Embryonic facial prominence (tissue), 1 donor: Measurements from ENCODE around the gene VSX2.

Source experiments
- DNase-seq: peaks from one replicate; pipeline ENCODE4 v3.0.0-alpha.2; 2016; ENCODE audit errors: extremely low spot score

VSX2 gene

GRCh38 chr14:74221741-74222140 is 17.5 kb upstream of the VSX2 start:
- no peak for DNase-seq

DNA sequence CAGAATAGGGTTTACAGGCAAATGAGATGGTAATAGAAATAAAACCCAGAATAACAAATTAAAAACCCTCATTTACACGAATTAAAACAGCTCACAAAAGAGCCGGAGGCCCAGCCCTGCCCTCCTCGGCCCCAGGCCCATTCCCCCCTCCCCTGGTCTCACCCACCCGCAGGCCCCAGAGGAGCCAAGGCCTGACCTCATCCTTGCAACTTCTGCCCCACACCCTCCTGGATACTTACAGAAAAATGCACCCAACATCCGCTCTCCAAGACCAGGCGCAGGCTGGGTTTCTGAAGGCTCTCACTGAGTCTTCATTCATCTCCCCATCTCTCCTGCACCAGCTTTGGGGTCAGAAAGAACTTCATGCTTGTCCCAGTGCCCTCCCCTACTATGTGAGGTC is 16.2 kb upstream of the VSX2 start:
- no peak for DNase-seq

GRCh38 chr14:74231784-74232183 is 7.5 kb upstream of the VSX2 start:
- no peak for DNase-seq

DNA sequence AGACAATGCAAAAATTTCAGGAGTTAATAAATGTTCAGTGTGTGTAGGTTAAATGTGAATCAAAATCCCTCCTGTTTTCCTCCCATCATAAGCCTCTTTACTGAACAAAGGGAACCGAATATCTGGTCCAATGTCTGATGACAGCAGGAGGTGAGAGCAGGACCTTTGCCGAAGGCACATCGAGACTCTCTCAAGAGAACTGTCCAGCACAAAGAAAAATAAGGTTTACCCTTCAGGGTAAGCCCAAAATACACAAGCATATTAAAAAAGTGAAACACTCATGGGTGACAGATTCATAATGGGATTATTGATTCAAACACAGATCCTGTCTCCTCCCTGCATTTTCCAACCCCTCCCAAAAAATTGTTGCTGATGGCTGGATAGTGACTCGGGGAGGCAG is 4.2 kb upstream of the VSX2 start:
- DNase-seq: no peak

- no peak for DNase-seq
These were observed 1.8 kb upstream of the VSX2 start for GRCh38 chr14:74237441-74237840.

DNA sequence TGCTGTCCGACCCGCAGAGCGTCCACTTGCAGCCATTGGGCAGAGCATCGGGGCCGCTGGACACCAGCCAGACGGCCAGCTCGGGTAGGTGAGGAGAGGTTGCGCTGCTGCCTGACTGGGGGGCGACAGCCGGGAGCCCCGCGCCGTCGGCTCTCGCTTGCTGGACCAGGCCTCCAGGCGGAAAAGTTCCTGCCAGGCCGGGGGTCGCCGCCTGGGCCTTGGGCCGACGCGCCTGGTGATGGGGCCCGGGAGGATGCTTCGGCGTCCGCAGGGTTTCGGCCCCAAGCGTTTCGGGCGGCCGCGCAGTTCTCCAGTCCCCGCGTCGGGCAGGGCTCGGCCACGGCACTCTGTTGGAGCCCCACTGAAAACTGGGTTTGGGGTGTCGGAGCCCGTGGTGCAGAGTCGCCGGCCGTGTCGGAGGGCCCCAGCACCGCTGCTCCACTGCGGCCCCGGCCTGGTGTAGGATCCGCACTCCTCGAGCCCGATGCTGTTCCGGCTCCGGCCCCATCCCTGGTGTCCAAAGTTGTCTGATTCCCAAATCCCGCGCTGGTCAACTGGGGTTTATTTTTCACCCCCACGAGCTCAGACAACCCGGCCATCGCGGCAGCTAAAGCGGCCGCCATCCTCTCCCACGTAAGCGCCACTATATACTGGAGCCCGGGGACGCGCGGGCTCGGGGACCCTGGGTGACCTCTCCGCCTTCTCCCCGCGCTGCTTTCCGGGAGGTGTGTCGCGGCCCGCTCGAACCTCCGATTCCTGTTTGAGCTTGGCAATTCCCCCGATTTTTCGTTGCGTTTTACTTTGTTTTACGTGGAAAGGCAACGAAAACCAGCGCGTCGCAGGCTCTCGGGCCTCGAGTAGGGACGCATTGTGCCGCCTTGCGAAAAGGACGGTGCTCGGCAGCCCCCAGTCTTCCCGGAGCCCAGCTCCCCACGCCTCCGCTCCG is 872 bp downstream of the VSX2 start:
- DNase-seq: no peak

- no peak for DNase-seq
These were observed 1.8 kb downstream of the VSX2 start for GRCh38 chr14:74240794-74241651.

DNA sequence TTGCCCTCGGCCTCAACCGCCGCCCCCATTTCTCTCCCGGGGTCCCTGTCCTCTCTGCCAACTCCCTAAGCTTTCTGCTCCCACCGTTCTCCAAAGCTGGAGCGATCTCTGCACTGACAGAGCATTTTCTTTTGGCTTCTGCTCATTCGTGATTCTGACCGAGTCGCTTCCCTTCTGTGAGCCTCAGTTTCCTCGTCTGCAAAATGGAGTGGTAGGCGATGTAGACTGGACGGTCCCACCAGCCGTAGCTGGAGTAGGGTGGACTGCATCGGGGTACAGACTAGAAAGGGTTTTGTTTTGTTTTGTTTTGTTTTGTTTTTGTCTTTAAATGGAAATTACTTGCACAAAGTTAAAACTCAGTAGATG is 2.4 kb downstream of the VSX2 start:
- DNase-seq: no peak

- no peak for DNase-seq
These were observed 3.0 kb downstream of the VSX2 start for GRCh38 chr14:74242021-74242779.

GRCh38 chr14:74242780-74243042 is 3.5 kb downstream of the VSX2 start:
- DNase-seq: no peak

- no peak for DNase-seq
These were observed 3.8 kb downstream of the VSX2 start for GRCh38 chr14:74243051-74243450.

DNA sequence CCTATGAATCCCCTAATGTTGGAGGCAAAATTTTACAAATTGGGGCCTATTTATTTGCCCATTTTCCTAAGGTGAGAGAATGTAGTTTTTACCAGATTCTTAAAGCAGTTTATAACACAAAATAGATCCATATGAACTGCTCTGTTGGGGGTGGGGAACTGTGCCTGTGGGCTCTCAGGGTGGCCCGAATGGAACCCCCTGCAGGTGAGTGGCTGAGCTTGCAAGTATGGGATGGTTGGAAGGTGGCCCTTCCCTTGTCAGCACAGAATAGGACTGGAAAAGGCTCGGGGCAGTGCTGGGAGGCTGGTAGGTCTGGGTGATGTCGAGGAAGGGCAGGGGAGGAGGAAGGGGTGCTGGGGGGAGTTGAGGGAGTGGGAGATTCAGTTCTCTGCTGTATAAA is 4.9 kb downstream of the VSX2 start:
- no peak for DNase-seq

DNA sequence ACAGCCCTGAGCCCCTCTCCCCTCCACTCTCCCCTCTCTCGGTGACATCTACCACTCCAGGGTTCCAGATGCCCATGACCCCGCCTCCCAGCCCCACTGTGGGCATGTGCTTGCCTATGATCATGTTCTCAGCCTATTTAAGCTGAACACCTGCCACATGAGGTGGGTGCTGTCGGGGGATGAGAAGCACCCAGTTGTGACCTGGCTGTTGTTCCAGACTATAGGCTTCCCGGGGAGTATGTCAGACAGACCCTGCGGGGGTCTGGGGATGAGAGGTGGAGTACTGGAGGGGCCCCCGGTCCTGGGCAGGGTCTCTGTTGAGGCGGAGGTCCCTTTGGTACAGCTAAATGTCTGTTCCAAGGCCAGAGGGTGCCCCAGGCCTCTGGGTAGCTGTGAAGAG is 6.0 kb downstream of the VSX2 start:
- DNase-seq: no peak

GRCh38 chr14:74246542-74246941 is 7.3 kb downstream of the VSX2 start:
- no peak for DNase-seq

- no peak for DNase-seq
These were observed 8.8 kb downstream of the VSX2 start for GRCh38 chr14:74248017-74248416.

- DNase-seq: no peak
These were observed 10.5 kb downstream of the VSX2 start for GRCh38 chr14:74249433-74250375.

DNA sequence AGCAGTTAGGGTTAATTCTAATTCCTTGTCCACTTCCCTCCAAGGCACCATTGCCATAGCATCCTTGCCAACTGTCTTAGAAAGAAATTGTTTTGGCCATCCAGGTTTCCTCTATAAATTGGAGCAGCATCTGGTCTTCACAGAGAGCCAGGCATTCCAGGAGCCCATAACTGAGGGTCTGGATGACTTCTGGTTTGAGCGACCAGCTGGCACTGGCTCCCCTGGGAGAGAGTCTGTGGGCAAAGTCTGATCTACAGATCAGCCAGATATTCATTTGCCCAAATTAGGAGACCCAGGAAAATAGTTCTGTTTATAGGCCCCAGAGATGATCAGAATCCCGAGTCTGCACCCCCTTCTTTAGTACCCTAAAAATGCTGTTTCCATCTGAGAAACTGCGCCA is 16.0 kb downstream of the VSX2 start:
- no peak for DNase-seq

DNA sequence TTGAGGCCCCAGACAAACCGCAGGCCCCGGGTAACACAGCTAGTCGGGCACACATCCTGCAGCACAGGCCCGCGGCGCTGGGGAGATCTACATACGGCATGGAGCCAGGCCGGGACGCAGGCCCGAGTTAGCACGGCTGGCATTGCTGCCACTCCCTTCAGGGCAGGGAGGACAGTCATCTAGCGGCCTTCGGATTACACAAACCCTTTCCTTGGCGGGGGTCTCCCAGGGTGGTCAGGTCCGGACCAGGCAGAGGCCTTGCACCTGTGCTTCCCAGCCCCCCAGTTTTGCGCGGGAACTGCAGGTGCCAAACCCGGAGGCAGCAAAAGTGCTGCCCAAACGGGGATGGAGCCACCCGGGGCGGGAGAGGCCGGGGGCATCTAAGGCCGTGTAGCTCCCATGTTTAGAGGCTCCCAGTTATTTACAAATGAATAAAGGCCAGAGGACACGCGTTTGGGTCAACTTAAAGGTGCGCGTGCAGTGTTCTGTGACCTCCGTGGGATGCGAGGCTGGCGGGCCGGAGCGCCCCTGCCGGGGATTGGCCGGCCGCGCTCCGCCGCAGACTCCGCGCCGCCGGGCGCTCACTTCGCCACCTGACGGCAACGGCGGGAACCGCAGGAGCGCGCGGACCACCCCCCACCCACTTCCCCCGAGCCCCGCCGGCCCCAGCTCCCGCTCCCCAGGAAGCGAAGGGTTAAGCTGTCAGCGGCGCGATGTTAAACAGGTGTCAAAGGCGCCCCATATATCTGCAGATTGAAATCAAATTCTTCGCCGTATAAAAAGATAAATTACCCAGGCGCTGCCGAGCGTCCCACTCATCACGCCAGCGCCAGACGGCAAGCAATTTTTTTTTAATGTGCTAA is 18.1 kb downstream of the VSX2 start:
- DNase-seq: no peak

DNA sequence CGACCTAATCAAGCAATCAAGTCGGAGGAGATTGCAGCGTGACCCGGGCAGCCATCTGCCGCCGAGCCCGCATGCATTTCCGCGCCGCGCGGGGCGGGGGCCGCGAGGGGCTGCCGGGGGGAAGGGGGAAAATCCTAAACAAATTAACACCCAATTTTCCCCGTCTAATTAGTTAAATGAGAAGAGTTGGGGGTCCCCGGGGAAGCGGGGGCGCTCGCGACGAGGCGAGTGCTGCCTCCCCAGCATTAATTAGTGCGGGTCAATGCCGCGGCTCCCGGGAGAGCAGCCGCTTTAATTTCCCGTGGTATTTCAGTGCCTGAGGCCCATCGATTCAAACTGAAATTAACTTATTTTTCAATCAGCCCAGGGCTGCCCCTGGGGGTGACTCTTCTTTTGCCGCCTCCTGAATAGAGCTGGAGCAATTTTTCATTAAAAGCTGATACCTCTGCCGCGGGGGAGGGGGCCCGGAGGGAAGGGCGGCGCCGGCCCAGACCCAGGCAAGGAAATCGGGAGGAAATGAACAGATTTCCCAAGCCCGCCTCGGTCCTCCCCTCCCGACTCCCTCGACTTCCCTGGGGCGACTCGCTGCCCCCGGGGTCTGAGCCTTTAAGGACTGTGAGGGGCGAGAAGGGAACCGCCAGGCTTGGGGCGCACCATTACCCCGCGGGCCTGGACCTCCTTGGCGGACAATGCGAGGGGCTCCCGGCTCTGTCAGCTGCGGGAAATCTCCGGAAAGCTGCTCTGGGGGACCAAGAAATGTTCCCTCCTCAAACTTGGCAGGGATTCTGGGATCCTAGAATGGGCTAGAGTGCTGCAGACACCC is 18.9 kb downstream of the VSX2 start:
- DNase-seq: no peak

DNA sequence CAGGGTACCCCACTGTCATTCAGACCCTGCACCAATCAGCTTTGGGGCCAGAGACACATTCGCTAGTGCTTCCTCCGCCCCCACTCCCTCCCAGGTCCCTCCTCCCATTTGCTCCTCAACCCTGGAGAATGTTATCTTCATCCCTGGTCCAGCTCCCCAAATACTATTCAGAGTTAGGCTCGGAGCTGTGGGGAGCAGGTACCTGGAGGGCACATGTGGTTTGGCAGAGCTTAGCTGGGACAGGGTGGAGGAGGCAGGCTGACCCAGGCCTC is 19.5 kb downstream of the VSX2 start:
- no peak for DNase-seq
